A549 treated with AZD9567 at 1 μM for 4 hours (cell line): ENCODE results near the gene UBXN10. TPM values are rescaled to one million over a fixed set of nuclear protein-coding genes. Genes with fewer than 3 reads are reported as not detected.

Experiments
- total RNA-seq: library from RNA; stranded (reverse); fragments of 200-300 nt; extraction: Qiagen RNA extraction; gene quantifications from 5 replicates; pipeline ENCODE4 v1.2.3, GENCODE V29; 2022; ENCODE audit not compliant: insufficient read depth

The UBXN10 gene, protein sequence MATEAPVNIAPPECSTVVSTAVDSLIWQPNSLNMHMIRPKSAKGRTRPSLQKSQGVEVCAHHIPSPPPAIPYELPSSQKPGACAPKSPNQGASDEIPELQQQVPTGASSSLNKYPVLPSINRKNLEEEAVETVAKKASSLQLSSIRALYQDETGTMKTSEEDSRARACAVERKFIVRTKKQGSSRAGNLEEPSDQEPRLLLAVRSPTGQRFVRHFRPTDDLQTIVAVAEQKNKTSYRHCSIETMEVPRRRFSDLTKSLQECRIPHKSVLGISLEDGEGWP
- total RNA-seq, result not detected in 5 replicates

DNA sequence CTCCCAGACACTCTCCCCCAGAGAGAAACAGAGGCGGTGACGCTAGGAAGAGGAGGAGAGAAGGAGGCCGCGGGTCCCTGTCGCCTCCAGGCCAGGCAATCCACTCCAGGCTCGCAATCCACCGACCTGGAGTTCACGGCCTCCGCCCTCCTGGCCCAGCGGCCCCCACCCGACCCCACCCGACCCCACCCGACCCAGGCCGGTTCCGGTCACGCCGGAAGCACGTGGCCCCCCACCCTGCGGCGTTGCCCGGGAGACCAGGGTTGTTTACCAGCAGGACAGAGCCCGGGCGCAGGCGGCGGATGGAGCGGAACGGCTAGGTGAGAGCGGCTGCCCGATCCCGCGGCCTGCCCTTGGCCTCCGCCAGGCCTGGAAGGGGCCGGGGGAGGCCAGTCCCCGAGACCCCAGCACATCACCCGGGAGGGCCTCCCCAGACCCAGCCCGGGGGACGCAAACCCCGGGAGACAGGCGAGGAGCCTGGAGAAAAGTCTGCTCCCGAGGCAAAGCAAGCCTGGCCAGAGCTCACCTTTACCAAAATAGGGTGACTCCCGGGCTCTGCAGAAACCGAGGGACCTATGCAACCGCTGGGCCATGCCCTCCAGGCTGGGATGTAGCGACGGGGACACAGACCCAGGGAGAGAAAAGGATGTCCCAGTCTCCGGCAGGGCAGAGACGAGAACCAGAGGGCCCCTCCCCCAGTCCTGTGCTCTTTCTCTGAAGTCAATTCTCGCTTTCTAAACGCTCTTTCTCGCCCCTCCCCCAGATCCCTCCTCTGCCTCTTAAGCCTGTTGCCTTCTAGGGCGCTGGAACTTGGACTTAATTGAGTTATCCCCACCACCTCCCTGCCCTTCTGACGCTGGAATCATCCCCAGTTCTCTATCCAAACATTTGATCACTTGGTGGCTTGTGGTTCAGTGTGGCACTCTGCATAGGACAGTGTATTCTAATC lies at the start of gene UBXN10, which contains the start of gene PLA2G2C:
Gene UBXN10, plus strand, starts transcription at position 263 of the 949 bp plus-strand sequence. CDS start 4,466 bp downstream, outside the sequence.
Gene PLA2G2C, minus strand, starts transcription at position 685 of the 949 bp plus-strand sequence. CDS start 9,155 bp downstream, outside the sequence.

DNA sequence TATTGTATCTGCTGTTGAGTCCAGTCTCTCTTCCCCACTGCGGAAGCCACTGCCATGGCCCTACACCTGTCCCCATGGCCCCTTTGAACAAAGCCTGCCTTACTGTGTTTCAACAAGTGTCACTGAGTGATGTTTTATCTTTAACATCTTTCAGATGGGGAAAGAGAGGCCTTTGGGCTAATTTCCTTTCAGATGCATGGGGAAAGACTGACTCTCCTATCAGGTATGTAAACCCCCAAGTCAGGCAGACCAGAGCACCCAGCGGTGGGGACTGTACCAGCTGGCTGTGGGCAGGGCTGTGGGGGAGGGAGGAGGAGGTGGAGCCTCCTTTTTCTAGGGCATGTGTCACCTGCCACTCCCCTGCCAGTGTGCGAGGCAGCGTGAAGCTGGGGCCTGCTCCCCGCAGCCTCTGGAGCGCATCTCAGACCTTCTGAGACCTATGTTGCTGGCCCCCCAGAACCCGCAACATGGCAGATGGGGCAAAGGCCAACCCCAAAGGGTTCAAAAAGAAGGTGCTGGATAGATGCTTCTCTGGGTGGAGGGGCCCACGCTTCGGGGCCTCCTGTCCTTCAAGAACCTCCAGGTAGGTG lies 46.8 kb upstream of the UBXN10 start, which contains the start of gene PLA2G2F:
Gene PLA2G2F, plus strand, starts transcription at position 363 of the 590 bp plus-strand sequence. Its CDS starts 105 bp downstream, at position 468.

Other genes starting within 250 kb of the UBXN10 start
- 0.08 TPM in 1 of 5 replicates, not detected in the others for gene PLA2G2A, start 206.5 kb upstream of the UBXN10 start, total RNA-seq
- gene PLA2G5, start 115.9 kb upstream of the UBXN10 start, total RNA-seq, result not detected in 5 replicates
- 0.02 TPM in 2 of 5 replicates, not detected in the others for gene PLA2G2D, start 66.6 kb upstream of the UBXN10 start, total RNA-seq
- gene PLA2G2F, start 46.8 kb upstream of the UBXN10 start, total RNA-seq, result not detected in 5 replicates
- not detected in 5 replicates for gene PLA2G2C, start 422 bp downstream of the UBXN10 start, total RNA-seq
- not detected in 5 replicates for gene VWA5B1, start 104.8 kb downstream of the UBXN10 start, total RNA-seq